BE2C (cell line): ENCODE results near the gene C2CD3.

Experiments
- DNase-seq: peaks from one replicate; pipeline ENCODE4 v3.0.0-alpha.2; 2020
- H3K27me3 ChIP-seq: fragments of 250-450 bp; sonication (Bioruptor Pico); 2 replicates; pipeline ENCODE4 v1.5.1; 2020; ENCODE audit warnings: mild to moderate bottlenecking
- H3K36me3 ChIP-seq: fragments of 250-450 bp; sonication (Bioruptor Pico); 2 replicates; pipeline ENCODE4 v1.5.1; 2020; ENCODE audit warnings: mild to moderate bottlenecking
- H3K4me1 ChIP-seq: fragments of 250-450 bp; sonication (Bioruptor Pico); 2 replicates; pipeline ENCODE4 v1.5.1; 2020
- H3K4me3 ChIP-seq: 2 replicates; pipeline ENCODE4 v1.5.1; 2011; ENCODE audit warnings: low read depth, low read length
- H3K9me3 ChIP-seq: fragments of 250-450 bp; sonication (Bioruptor Pico); 2 replicates; pipeline ENCODE4 v1.5.1; 2020
- TF ChIP-seq, protein P1 (sequence below): IDR thresholded peaks from 2 replicates; pipeline ENCODE4 v1.5.1; 2012; ENCODE audit warnings: mild to moderate bottlenecking, low read depth, low read length

Gene C2CD3

DNA sequence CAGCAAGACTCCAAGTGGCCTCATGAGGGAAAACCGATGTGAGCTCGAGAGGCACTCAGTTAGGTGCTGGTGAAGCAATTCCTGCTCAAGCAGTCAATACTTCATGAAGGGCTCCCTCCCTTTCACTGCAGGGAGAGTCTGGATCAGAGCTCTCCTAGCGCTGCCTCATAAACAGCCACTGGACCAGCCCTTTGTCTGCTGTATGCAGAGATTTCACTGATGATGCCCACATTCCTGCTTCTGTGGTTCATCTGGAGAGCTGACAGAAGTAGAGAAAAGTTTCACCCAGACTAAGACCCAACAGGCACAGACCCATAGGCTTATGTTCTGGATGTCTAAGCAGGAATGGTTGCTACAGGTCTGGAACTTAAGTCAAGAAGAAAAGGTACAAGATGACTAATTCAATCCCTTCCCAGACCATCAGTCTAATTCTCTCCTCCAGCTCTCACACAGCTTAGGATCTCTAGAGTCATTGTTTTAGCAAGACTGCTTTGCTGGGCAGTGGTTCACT, 192.2 kb downstream of the C2CD3 start:
- no peaks in the 10 kb centered on the region for H3K9me3 ChIP-seq
- H3K4me1 ChIP-seq = no peaks in the 10 kb centered on the region; the same call in 1 of the 2 replicates
- H3K27me3 ChIP-seq = no peaks in the 10 kb centered on the region
- no peak for DNase-seq
- H3K4me3 ChIP-seq = no peak overlapping the region
- H3K36me3 ChIP-seq = peaks cover 65% of the 10 kb centered on the region
- TF ChIP-seq, protein P1, sequence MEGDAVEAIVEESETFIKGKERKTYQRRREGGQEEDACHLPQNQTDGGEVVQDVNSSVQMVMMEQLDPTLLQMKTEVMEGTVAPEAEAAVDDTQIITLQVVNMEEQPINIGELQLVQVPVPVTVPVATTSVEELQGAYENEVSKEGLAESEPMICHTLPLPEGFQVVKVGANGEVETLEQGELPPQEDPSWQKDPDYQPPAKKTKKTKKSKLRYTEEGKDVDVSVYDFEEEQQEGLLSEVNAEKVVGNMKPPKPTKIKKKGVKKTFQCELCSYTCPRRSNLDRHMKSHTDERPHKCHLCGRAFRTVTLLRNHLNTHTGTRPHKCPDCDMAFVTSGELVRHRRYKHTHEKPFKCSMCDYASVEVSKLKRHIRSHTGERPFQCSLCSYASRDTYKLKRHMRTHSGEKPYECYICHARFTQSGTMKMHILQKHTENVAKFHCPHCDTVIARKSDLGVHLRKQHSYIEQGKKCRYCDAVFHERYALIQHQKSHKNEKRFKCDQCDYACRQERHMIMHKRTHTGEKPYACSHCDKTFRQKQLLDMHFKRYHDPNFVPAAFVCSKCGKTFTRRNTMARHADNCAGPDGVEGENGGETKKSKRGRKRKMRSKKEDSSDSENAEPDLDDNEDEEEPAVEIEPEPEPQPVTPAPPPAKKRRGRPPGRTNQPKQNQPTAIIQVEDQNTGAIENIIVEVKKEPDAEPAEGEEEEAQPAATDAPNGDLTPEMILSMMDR = no peak

DNA sequence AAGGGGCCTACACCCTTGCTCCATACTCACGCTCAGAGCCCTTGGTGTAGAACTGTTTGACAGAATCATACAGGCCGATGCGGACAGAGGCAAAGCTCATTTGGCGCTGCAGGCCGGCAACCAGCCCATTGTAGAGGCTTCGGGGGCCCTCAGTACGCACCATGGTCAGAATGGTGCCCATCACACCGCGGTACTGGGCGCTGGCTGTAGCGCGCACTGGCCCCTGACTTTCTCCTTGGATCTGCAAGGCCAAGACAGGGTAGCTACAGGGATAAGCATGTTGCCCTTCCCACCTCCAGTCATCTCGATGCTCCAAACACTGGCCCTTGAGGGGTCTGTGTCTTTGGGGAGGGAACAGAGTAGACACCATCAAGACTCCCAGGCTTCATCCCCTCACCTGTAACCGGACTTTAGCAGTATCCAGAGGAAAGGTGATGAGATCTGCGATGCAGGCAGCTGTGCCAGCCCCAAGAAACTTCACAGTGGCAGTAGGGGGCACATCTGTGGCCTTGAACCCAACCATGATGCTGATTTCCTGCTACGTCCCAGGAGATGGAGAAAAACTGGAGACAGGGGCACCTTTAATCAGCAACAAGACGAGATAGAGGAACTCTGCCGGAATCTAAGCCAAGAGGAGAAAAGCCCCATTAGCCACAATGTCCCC, 192.8 kb downstream of the C2CD3 start:
- Histone ChIP-seq H3K4me3 (no peak overlapping the region), H3K9me3 (no peaks in the 10 kb centered on the region), H3K27me3 (no peaks in the 10 kb centered on the region), H3K36me3 (peaks cover 65% of the 10 kb centered on the region), H3K4me1 (no peaks in the 10 kb centered on the region; the same call in 1 of the 2 replicates)
- DNase-seq = no peak
- TF ChIP-seq, protein P1 = no peak

DNA sequence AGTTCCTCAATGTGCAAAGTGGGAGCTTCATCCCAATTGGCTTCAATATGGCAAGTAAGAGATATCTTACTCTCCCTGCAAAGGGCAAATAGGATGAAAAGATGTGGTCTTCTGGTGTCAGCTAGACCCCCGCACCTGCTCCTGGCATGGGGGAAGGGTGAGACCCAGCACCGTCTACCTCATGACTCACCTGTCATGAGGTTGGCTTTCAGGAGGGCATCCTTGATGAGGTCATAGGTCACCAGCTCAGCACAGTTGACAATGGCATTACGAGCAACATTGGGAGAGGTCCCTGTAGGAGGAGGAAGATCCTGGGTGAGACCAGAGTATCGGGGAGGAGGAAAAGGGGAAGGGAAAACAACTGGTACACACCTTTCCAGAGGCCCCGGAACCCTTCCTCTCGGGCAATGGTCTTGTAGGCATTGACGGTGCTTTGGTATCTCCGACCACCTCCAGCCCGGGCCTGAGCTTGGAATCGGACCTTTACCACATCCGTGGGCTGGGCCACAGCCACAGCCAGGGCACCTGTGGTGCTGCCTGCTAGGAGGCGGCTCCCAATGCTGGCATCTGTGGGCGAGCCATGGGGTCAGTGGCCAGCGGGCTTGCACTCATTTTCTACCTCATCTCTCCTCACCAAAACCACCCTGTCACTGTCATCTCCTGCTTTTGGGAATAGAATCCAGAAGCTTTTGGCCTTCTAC, 194.2 kb downstream of the C2CD3 start:
- TF ChIP-seq, protein P1 = no peak
- H3K27me3 ChIP-seq = no peaks in the 10 kb centered on the region
- peaks cover 65% of the 10 kb centered on the region for H3K36me3 ChIP-seq
- H3K9me3 ChIP-seq = no peaks in the 10 kb centered on the region
- DNase-seq = no peak
- H3K4me3 ChIP-seq = no peak overlapping the region
- no peaks in the 10 kb centered on the region; the same call in 1 of the 2 replicates for H3K4me1 ChIP-seq

DNA sequence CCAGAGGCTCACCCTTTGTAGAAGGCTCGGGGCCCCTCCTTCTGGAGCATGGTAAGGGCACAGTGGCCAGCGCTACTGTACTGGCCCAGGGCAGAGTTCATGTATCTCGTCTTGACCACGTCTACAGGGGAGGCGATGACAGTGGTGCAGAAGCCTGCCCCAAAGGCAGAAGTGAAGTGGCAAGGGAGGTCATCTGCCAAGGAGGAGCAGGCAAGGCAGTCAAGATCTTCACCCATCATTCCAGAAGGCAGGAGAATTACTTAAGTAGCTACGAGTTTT, 195.4 kb downstream of the C2CD3 start:
- TF ChIP-seq, protein P1 = no peak
- Histone ChIP-seq H3K36me3 (peaks cover 53% of the 10 kb centered on the region), H3K9me3 (no peaks in the 10 kb centered on the region), H3K4me3 (no peak overlapping the region), H3K27me3 (no peaks in the 10 kb centered on the region), H3K4me1 (no peaks in the 10 kb centered on the region)
- DNase-seq = no peak

DNA sequence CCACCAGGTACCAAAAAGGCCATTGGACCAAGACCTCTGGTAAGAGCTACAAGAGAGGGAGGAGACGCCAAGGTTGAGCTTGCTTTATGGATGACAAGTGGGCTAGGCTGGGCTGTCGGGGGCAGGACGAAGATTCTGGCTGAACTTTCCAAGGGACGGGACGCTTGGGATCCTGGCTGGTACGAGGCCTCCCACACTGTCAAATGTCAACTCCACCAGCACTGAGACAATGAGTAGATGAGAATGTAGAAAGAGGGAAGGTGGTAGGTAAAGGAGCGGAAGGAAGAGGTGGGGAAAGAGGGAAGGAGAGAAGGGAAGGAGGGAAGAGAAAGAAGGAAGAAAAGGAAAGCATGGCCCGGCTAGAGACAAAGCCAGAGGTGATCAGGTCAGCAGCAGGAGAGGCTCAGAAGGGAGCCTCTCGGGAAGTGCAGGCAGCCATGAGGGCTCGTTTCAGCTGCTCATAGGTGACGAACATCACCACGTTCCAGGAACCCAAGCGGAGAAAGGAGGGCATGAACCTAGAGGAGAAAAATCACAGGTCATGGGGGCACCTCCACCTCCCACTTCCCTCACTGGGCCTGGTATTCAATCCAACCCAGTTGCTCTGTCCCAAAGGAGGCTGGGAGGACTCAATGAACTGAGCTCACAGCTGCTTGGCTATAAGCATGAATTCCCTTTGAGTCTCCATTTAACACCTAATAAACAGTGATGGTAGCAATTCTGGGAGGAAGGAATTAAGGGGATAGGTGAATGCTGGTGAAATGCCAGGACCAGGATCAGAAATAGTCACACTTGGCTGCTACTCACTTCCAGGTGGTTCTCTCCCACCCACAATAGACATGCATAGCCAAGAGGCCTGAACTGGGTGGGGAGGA, 196.0 kb downstream of the C2CD3 start:
- peaks cover 48% of the 10 kb centered on the region for H3K36me3 ChIP-seq
- no peaks in the 10 kb centered on the region for H3K9me3 ChIP-seq
- DNase-seq = no peak
- TF ChIP-seq, protein P1 = no peak
- no peaks in the 10 kb centered on the region for H3K27me3 ChIP-seq
- H3K4me3 ChIP-seq = no peak overlapping the region
- no peaks in the 10 kb centered on the region for H3K4me1 ChIP-seq
